Renal cortex interstitium (tissue), 11 donors: ENCODE data around the gene CADPS2. TPM values are rescaled to one million over a fixed set of nuclear protein-coding genes. Genes with fewer than 3 reads are reported as not detected.
"Not testable (repeated sequence)": the region's sequence is repeated elsewhere in the genome, so short reads cannot be mapped to it uniquely, and the experiment has no call there.

ENCODE experiments used
- DNase-seq, 11 donors: peaks; one replicate each; pipeline ENCODE4 v3.0.0-alpha.2; 2013; ENCODE audit warnings: low read depth in 9 of 11, low spot score in 4 of 11; ENCODE audit errors: extremely low read depth in 1 of 11
- polyA plus RNA-seq, 3 donors: library from polyadenylated mRNA; unstranded; fragments of 120-200 nt; gene quantifications; one replicate each; pipeline ENCODE4 v1.2.1, GENCODE V29; 2013; ENCODE audit not compliant: insufficient read length in 3 of 3

CADPS2 gene
- polyA plus RNA-seq, 3 donors, result 54.7 to 67.2 (median 63.4) TPM

DNA sequence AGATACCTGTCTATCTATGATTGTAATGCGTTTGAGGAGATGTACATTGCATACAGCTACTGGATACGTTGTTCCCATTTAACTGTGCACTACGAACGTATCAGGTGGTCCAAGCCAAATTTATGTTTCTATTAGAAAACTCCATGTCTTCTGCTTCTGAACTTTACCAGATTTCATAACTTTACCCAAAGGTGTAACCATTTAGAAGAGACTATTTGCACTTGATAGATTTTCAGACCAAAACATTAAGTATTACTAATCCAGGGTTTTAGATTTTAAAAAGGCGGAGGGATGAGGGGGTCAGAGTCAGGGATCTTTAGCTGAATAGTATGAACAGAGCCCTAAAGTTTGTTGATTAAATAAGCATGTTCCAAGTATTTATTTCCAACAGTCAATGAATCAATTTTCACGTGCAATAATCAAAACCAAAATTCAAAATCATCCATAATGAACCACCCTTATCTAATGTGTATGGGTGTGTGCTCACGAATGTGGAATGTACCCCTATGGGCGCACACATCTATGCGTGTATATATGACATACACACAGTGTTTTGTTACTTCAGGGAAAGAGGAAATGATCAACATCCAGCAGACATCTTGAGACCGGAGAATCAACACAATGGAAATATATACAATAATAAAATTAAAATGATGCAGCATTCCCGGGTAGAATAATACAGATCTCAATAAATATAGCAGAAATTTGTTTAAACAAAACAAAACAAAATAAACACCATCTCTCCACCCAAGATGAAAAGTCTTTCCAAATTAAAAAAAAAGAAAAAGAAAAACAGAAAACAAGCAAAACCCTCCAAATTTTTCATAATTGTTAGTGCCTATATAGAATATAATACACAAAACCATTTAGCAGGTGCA lies 585.1 kb downstream of the CADPS2 start:
- peak in 1 of 11 donors; percentile 7 for DNase-seq

DNA sequence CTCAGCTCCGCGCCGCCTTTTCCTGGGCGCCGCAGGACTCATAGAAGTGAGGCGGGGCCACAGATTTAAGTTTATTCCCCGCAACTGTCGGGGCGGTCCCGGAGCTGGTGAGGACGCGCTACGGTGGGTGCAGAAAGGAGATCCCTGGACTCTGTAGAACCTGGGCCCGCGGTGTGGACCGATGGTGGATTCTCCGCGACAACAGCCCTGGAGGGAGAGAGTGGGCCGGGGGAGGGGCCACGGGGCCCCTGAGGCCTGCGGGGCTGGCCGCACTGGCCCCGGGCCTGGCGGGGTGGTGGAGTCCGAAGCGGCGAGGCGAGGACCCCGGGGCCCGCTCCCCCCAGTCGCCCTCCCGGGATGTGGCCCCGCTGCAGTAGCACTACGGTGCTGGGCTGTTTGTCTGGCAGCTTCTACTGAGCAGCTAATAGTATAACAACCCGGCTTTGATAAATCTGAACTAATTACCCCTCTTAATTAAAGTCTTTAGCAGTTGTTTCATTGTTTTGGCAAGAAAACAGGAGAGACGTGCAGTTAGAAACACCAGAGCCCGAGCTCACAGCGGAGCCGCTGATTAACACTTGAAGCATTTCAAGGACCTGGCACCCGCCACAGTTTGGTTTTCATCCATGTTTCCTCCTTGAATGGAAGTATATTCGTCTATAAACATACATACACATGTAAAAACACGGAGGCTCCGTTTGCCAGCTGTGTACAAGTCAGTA lies 585.9 kb downstream of the CADPS2 start:
- DNase-seq, result peak in 1 of 11 donors; percentile 27

DNA sequence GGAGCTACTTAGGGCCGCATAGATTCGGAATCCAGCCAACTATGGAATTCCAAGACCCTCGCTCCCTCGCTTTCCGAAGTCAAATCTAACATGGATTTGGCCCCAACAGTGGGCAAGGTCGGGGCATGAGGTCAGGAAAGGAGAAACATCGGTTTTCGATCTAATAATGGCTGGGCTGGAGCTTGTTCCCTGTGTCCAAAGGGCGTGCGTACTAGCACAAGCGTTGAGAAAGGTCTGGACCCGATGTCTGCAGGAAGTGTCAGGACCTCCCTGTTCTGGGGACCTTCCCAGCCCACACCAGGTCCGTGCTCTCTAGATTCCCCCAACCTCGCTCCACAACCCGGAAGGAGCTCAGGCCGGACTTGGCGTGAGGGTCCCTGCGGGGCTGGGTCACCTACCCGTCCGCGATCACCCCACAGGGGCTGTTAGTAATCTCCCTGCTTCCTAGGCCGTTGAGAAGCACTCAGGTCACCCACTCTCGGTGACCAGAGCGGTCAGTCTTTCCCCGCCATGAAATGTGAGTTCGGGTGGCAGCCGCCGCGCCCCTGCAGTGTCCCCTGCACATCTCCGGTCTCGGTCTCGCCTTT lies 586.5 kb downstream of the CADPS2 start:
- no peak for DNase-seq

DNA sequence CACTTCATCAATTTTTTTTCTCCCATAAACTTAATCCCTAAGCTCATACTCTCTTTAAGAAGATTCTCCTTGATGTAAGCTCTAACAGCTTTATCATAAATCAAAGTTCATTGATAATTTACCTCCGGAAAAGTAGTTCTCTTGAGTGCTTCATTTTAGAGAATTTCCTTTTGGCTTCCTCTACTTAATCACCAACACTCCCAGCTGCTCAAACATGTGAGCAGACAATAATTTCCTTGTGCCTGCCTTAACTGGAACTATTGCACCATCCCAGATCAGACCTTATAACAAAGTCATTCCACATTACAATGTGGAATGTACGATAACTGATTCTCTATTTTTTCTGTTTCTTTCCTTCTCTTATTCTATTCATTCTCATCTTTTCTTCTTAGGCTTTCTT lies 587.6 kb downstream of the CADPS2 start:
- DNase-seq, result no peak

DNA sequence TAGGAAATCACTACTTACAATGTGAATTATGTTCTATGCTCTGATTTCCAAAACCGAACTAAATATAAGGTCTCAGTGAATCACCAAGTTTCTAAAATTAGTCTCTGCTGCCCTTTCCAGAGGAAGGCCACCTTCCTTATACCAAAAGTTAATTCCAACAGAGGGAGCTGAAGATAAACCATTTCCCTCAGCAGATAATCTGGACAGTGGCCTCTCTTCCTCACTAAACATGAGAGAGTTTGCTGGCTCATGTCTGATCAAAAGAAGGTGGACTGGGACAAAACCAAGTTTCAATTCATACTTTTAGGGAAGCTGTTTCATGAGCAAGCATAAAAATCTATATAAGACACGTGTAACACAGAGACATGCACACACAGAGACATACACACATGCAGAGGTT lies 588.1 kb downstream of the CADPS2 start:
- no peak for DNase-seq

DNA sequence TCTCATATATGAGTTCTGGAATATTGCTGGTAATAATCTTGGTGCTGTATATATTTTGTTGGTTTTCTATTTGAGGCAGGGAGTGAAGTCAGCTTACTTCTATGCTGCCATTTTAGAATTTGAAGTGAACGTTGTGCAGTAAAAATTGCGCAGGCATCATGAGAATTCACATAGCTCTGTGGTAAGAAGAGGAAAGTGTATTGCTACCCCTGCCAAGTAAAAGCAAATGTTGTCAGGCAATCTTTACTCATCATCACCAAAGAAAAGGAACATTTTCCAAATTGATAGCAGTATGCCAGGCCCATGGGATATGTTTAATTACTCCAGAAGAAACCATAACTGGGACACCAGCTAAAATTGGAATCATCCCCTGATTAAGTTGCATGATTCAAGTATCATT lies 595.1 kb downstream of the CADPS2 start:
- DNase-seq, result no peak

DNA sequence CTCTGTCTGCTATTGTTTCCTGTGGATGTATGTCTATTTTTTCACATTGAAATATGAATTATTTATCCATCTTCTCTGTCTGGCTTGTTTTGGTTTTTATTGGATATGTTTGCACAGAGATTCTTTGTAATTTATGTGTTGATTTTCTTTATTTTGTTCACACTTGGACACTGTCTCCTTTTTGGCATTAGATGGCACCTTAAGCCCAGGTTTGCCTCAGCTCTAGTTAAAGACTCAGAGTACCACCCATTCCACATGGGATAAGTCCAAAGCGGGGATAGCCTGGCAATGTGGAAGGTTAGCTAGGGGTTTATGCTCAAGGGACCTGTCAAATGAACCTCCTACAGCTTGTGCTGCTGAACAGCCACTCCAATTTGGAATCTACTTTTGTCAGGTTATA lies 595.8 kb downstream of the CADPS2 start:
- DNase-seq, result no peak

DNA sequence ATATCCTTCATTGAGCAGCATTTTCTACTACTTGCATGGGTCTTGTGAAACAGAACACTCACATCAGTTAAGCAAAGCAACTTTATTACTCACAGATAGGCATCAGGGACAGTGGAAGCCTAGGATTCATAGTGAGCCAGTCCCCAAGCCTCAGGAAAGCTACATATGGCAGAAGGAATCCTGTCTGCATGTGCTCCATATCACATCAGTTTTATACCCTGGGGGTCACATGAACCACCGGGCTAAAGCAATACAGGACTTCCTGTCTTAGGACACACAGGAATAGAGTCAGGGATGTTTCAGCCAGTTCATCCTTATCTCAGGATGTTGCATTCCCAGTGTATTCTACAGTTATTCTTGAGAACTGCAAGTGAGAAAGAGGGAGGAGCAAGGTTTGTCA lies 596.8 kb downstream of the CADPS2 start:
- no peak for DNase-seq

DNA sequence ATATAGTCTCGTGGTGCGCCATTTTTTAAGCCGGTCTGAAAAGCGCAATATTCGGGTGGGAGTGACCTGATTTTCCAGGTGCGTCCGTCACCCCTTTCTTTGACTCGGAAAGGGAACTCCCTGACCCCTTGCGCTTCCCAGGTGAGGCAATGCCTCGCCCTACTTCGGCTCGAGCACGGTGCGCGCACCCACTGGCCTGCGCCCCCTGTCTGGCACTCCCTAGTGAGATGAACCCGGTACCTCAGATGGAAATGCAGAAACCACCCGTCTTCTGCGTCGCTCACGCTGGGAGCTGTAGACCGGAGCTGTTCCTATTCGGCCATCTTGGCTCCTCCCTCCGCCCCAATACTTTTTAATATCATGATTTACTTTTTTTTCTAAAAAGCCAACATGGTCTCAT lies 601.7 kb downstream of the CADPS2 start:
- not testable (repeated sequence) for DNase-seq

DNA sequence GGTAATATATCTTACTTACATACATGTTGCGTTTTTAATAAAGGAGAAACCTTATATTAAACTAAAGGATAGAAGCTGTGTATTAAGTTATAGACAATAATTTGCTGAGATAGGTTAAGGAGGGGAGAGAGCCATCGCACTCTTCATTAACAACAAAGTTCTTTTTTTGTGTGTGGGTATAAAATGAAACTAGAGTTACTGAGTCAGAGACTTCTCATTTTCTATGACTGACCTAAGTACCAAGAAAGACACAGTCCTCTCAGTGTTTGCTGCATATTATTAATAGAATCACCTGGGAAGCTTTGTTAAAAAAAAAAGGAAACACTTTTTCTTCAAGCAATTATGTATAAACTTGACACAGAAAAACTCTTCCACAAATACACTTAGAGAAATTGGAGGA lies 613.1 kb downstream of the CADPS2 start:
- DNase-seq, result no peak

DNA sequence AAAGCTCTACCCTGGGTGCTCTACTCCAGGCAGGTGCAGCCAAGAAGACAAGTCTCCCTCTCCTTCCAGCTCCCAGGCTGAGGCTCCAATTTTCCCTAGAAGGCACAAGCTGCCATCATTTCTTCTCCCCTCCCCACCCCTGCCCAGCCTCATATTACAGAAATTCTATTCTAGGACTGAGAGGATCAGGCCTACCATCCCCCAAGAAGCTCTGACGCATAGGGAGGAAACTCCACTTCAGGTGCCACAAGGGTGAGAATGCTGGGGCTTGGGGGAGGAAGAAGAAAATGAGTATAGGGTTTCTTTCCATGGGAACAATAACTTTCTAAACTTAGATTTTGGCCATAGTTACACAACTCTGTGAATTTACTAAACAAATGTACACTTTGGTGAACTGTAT lies 617.0 kb downstream of the CADPS2 start:
- DNase-seq, result no peak

Other genes starting within 250 kb of the CADPS2 start
- gene RNF133, start 187.3 kb downstream of the CADPS2 start, polyA plus RNA-seq, result under 1 TPM; 0.16 to 0.34 (median 0.27) TPM
- gene RNF148, start 183.5 kb downstream of the CADPS2 start, polyA plus RNA-seq, result under 1 TPM; 0.12 to 0.62 (median 0.16) TPM
- gene TAS2R16, start 109.2 kb upstream of the CADPS2 start, polyA plus RNA-seq, result not detected